Measurements from ENCODE around the gene OPN5.

- TF ChIP-seq POLR2A (IDR thresholded peaks at IDR 0.05; ENCODE audit: low read length) (no peak), GATA1 (IDR thresholded peaks at IDR 0.05; ENCODE audit: low read depth, low read length) (no peak)
Observed at GRCh38 chr6:47817749-47818148, 35.9 kb downstream of the OPN5 start.

Measured in erythroblast (primary cell).